Measurements from ENCODE around the gene PSME3. TPM values are rescaled to one million over a fixed set of nuclear protein-coding genes. Genes with fewer than 3 reads are reported as not detected.

Gene PSME3
- total and polyA plus RNA-seq, 2 of the 13 experiments (the other 11 are each of a cell fraction or from before 2014, with no cell fraction given) = 66.3 to 135 TPM

DNA sequence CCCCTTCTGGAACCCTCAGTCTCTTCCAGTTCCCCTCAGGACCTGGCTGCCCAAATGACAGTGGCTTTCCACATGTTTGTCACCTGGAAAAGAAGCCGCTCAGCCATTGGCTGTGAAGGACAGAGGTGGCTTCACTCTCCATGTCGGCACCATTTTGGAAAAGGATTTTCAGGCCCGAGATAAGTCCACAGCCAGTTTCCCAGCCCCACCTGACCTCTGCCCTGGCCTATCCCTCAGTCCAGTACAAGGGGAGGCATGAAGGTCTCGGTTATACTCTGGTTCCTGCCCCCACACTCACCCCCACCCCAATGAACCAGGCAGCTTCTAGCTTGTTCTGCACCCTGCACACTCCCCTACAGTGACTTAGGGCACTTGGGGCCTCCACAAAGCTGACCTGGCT, 33.0 kb downstream of the PSME3 start (continued):
- TF ChIP-seq DMTF1 (CRISPR knock-in tag; IDR thresholded peaks at IDR 0.05) (no peak), EZH2 (conservative IDR thresholded peaks at IDR 0.05; ENCODE audit: low read depth, low read length) (no peak), FOXM1 (CRISPR knock-in tag; IDR thresholded peaks at IDR 0.05) (no peak), ATF7-NPFF (CRISPR knock-in tag; IDR thresholded peaks at IDR 0.05; ENCODE audit: low read depth) (peak; percentile 24; the same call in 1 of the 2 replicates), ZNF883 (CRISPR knock-in tag; IDR thresholded peaks at IDR 0.05; ENCODE audit: not compliant biosample characterization) (peak; percentile 73), PBX2 (CRISPR knock-in tag; IDR thresholded peaks at IDR 0.05) (no peak), ARNT (IDR thresholded peaks at IDR 0.05) (no peak), RELA (CRISPR knock-in tag; IDR thresholded peaks at IDR 0.05) (no peak), HDAC1 (CRISPR knock-in tag; IDR thresholded peaks at IDR 0.05) (no peak), JUN (CRISPR knock-in tag; IDR thresholded peaks at IDR 0.05) (no peak), ZNF367 (CRISPR knock-in tag; IDR thresholded peaks at IDR 0.05; ENCODE audit: borderline replicate concordance) (no peak), TFAP4 (IDR thresholded peaks at IDR 0.05; ENCODE audit: borderline replicate concordance, low read depth) (peak; percentile 6; the same call in 1 of the 2 replicates), CBX5 (CRISPR knock-in tag; IDR thresholded peaks at IDR 0.05; ENCODE audit: borderline replicate concordance) (no peak), NFIB (CRISPR knock-in tag; IDR thresholded peaks at IDR 0.05; ENCODE audit: borderline replicate concordance) (no peak), CHD4 (IDR thresholded peaks at IDR 0.05; ENCODE audit: borderline replicate concordance, low read length) (0 out of 2 replicates have a peak, but pooled peaks have one; percentile 18), ZSCAN21 (CRISPR knock-in tag; IDR thresholded peaks at IDR 0.05; ENCODE audit: borderline replicate concordance) (no peak), ARNT2 (CRISPR knock-in tag; IDR thresholded peaks at IDR 0.05; ENCODE audit: low read depth) (0 out of 2 replicates have a peak, but pooled peaks have one; percentile 35), ZFP82 (CRISPR knock-in tag; IDR thresholded peaks at IDR 0.05; ENCODE audit: borderline replicate concordance) (peak; percentile 66; the same call in 1 of the 2 replicates)
- TF ChIP-seq, protein P1, sequence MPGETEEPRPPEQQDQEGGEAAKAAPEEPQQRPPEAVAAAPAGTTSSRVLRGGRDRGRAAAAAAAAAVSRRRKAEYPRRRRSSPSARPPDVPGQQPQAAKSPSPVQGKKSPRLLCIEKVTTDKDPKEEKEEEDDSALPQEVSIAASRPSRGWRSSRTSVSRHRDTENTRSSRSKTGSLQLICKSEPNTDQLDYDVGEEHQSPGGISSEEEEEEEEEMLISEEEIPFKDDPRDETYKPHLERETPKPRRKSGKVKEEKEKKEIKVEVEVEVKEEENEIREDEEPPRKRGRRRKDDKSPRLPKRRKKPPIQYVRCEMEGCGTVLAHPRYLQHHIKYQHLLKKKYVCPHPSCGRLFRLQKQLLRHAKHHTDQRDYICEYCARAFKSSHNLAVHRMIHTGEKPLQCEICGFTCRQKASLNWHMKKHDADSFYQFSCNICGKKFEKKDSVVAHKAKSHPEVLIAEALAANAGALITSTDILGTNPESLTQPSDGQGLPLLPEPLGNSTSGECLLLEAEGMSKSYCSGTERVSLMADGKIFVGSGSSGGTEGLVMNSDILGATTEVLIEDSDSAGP (CRISPR knock-in tag; IDR thresholded peaks at IDR 0.05; ENCODE audit: borderline replicate concordance) = peak; percentile 62; the same call in 1 of the 2 replicates
- TF ChIP-seq, protein P2, sequence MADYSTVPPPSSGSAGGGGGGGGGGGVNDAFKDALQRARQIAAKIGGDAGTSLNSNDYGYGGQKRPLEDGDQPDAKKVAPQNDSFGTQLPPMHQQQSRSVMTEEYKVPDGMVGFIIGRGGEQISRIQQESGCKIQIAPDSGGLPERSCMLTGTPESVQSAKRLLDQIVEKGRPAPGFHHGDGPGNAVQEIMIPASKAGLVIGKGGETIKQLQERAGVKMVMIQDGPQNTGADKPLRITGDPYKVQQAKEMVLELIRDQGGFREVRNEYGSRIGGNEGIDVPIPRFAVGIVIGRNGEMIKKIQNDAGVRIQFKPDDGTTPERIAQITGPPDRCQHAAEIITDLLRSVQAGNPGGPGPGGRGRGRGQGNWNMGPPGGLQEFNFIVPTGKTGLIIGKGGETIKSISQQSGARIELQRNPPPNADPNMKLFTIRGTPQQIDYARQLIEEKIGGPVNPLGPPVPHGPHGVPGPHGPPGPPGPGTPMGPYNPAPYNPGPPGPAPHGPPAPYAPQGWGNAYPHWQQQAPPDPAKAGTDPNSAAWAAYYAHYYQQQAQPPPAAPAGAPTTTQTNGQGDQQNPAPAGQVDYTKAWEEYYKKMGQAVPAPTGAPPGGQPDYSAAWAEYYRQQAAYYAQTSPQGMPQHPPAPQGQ (CRISPR knock-in tag; IDR thresholded peaks at IDR 0.05; ENCODE audit: borderline replicate concordance) = 0 out of 2 replicates have a peak, but pooled peaks have one; percentile 33
- TF ChIP-seq, protein P3, sequence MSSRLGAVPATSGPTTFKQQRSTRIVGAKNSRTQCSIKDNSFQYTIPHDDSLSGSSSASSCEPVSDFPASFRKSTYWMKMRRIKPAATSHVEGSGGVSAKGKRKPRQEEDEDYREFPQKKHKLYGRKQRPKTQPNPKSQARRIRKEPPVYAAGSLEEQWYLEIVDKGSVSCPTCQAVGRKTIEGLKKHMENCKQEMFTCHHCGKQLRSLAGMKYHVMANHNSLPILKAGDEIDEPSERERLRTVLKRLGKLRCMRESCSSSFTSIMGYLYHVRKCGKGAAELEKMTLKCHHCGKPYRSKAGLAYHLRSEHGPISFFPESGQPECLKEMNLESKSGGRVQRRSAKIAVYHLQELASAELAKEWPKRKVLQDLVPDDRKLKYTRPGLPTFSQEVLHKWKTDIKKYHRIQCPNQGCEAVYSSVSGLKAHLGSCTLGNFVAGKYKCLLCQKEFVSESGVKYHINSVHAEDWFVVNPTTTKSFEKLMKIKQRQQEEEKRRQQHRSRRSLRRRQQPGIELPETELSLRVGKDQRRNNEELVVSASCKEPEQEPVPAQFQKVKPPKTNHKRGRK (CRISPR knock-in tag; IDR thresholded peaks at IDR 0.05) = no peak

Measured in HepG2 (cell line).